PFSK-1 (cell line): ENCODE results near the gene ARMC12.

Source experiments
- FOXP2 ChIP-seq: optimal IDR thresholded peaks from 2 replicates; pipeline ENCODE3; 2011; ENCODE audit warnings: borderline replicate concordance, control low read depth, inconsistent platforms; ENCODE audit not compliant: insufficient read depth; ENCODE audit errors: extremely low read length, extremely low read depth
- POLR2AphosphoS5 ChIP-seq: IDR thresholded peaks from 2 replicates; pipeline ENCODE4 v1.6.1; 2012; ENCODE audit warnings: low read depth, mild to moderate bottlenecking, control low read depth, low read length, moderate library complexity
- REST ChIP-seq, 2 experiments: IDR thresholded peaks; 2 replicates each; pipeline versions ENCODE4 v1.6.1 to v1.8.0; 2011 to 2012; ENCODE audit warnings: low read depth in 2 of 2, low read length in 2 of 2, control low read depth in 1 of 2, inconsistent platforms in 1 of 2, mild to moderate bottlenecking in 1 of 2, moderate library complexity in 1 of 2; ENCODE audit not compliant: insufficient read depth in 1 of 2
- SIN3A ChIP-seq: IDR thresholded peaks from 2 replicates; pipeline ENCODE4 v1.6.1; 2012; ENCODE audit warnings: mild to moderate bottlenecking, low read length, moderate library complexity, borderline replicate concordance; ENCODE audit not compliant: insufficient read depth

GRCh38 chr6:35782424-35782823 is 45.6 kb downstream of the ARMC12 start:
- TF ChIP-seq FOXP2 (no peak), POLR2AphosphoS5 (no peak), REST (IDR thresholded peaks at IDR 0.05; ENCODE audit: insufficient read depth in 1 of 2, low read depth in 2 of 2, low read length in 2 of 2) (no peak), SIN3A (no peak)
